PC-3 (cell line): ENCODE data around the gene MACROD1.

Experiments used
- EZH2 ChIP-seq: fragments of 300-600 bp; sonication (generic); IDR thresholded peaks from one replicate; pipeline ENCODE4 v1.6.1; 2017; ENCODE audit warnings: antibody characterized with exemption, mild to moderate bottlenecking, low read length; ENCODE audit not compliant: unreplicated experiment
- EZH2phosphoT487 ChIP-seq: fragments of 300-600 bp; sonication (generic); IDR thresholded peaks from 2 replicates; pipeline ENCODE4 v1.6.1; 2018; ENCODE audit warnings: mild to moderate bottlenecking, antibody characterized with exemption, low read length, borderline replicate concordance
- TF ChIP-seq, protein P1 (sequence below): fragments of 300-600 bp; sonication (generic); conservative IDR thresholded peaks from 2 replicates; pipeline ENCODE4 v1.5.1; 2017; ENCODE audit warnings: antibody characterized with exemption, low read depth, mild to moderate bottlenecking, low read length

DNA sequence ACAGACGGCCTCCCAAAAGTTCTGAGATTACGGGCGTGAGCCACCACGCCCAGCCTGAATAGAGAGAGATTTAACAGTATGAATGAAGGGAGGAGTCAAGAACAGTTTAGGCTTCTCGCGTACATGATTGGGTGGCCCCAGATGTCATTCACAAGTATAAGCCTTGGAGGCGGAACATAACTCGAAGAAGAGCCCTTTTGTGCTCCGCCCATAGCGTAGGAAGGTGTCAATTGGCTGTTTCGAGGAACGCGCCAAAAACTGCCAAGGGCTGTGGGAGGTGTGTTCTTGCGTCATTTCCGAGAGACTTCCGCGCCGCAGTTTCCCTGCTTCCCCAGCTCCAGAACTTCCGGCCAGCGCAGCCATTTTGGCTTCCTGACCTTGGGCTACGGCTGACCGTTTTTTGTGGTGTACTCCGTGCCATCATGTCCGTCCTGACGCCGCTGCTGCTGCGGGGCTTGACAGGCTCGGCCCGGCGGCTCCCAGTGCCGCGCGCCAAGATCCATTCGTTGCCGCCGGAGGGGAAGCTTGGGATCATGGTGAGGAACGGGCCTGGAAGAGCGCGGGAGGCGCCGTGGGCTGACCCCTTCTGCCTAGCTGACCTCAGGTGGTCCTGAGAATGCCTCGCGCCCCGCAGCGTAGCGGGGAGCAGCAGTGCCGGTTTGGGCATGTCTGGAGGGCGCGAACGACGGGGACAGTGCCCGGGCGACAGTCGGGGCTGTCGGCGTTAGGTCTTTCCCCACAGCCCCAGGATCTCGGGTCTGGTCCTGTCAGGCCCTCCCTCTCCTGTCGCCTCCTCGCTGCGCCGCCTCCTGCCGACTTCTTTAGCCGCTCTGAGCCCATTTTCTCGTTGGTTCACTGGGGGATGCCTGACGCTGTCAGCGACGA is 191.4 kb downstream of the MACROD1 start, which contains the start of gene COX8A:
- TF ChIP-seq, protein P1, sequence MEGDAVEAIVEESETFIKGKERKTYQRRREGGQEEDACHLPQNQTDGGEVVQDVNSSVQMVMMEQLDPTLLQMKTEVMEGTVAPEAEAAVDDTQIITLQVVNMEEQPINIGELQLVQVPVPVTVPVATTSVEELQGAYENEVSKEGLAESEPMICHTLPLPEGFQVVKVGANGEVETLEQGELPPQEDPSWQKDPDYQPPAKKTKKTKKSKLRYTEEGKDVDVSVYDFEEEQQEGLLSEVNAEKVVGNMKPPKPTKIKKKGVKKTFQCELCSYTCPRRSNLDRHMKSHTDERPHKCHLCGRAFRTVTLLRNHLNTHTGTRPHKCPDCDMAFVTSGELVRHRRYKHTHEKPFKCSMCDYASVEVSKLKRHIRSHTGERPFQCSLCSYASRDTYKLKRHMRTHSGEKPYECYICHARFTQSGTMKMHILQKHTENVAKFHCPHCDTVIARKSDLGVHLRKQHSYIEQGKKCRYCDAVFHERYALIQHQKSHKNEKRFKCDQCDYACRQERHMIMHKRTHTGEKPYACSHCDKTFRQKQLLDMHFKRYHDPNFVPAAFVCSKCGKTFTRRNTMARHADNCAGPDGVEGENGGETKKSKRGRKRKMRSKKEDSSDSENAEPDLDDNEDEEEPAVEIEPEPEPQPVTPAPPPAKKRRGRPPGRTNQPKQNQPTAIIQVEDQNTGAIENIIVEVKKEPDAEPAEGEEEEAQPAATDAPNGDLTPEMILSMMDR: 0 out of 2 replicates have a peak, but pooled peaks have one; percentile 14
- no peak for TF ChIP-seq EZH2
- TF ChIP-seq EZH2phosphoT487: no peak
